DOHH2 (cell line): ENCODE results near the gene TFAM.

Experiments used
- EZH2phosphoT487 ChIP-seq: fragments of 200-600 bp; sonication (generic); IDR thresholded peaks from 2 replicates; pipeline ENCODE4 v1.6.1; 2017; ENCODE audit warnings: borderline replicate concordance, mild to moderate bottlenecking, antibody characterized with exemption, low read length, moderate library complexity, mixed read lengths
- TF ChIP-seq, protein P1 (sequence below): fragments of 200-600 bp; sonication (generic); IDR thresholded peaks from one replicate; pipeline ENCODE4 v1.5.1; 2014; ENCODE audit warnings: antibody characterized with exemption, mild to moderate bottlenecking, low read depth, low read length; ENCODE audit not compliant: poor library complexity, severe bottlenecking

DNA sequence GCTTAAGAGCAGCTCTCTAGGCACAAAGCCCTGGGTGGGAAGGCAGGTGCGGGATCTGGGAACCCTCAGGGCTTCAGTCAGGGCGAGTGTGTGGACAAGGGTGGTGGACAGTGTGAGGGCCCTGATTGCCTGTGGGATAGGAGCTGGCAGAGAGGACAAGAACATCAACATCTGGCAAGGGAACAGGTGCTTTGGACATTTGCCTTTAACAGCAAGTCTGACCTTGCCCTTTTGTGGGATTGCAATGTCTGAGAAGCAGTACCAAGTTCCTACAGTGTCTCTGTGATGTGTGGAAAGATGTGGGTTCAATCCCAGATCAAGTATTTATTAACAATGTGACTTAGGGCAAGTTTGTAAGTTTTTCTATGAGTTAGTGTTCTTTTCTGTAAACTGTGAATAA, 46.7 kb downstream of the TFAM start:
- TF ChIP-seq, protein P1, sequence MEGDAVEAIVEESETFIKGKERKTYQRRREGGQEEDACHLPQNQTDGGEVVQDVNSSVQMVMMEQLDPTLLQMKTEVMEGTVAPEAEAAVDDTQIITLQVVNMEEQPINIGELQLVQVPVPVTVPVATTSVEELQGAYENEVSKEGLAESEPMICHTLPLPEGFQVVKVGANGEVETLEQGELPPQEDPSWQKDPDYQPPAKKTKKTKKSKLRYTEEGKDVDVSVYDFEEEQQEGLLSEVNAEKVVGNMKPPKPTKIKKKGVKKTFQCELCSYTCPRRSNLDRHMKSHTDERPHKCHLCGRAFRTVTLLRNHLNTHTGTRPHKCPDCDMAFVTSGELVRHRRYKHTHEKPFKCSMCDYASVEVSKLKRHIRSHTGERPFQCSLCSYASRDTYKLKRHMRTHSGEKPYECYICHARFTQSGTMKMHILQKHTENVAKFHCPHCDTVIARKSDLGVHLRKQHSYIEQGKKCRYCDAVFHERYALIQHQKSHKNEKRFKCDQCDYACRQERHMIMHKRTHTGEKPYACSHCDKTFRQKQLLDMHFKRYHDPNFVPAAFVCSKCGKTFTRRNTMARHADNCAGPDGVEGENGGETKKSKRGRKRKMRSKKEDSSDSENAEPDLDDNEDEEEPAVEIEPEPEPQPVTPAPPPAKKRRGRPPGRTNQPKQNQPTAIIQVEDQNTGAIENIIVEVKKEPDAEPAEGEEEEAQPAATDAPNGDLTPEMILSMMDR, result no peak
- TF ChIP-seq EZH2phosphoT487, result no peak
